Endothelial cell of umbilical vein (primary cell): Measurements from ENCODE around the gene RNF213. TPM values are rescaled to one million over a fixed set of nuclear protein-coding genes. Genes with fewer than 3 reads are reported as not detected.

ENCODE experiments used
- BruUV-seq: library from RNA; stranded (reverse); fragments of 400-500 nt; replicated peaks from 2 replicates; lab custom pipeline; 2021; lab: Mats Ljungman, UMichigan
- CTCF ChIA-PET: fragments of 300-600, 350-600 bp; sonication (Branson Sonifier 250); formaldehyde crosslinking; loops from one replicate; lab custom pipeline; 2021; ENCODE audit warnings: antibody characterized with exemption, inconsistent platforms; lab: Charles Lee
- POLR2A ChIA-PET: fragments of 300-600, 350-600 bp; sonication (Branson Sonifier 250); formaldehyde crosslinking; loops from one replicate; lab custom pipeline; 2021; ENCODE audit warnings: antibody characterized with exemption, inconsistent platforms; lab: Charles Lee
- DNase-seq: peaks from one replicate; pipeline ENCODE4 v3.0.0-alpha.2; 2011; ENCODE audit warnings: low read depth, low spot score
- FAIRE-seq: peaks from 2 replicates; lab custom pipeline; 2011; peaks lifted over from hg19 to GRCh38; lab: Jason Lieb, UNC
- H2AFZ ChIP-seq: 2 replicates; pipeline ENCODE4 v1.6.0; 2012; ENCODE audit warnings: low read depth, low read length, control low read depth, inconsistent platforms
- H3K27ac ChIP-seq: 2 replicates; pipeline ENCODE4 v1.5.1; 2011; ENCODE audit warnings: low read depth, mild to moderate bottlenecking, control low read depth, low read length, moderate library complexity; ENCODE audit not compliant: insufficient read depth
- H3K27me3 ChIP-seq, 2 experiments: 2 replicates each; pipeline versions ENCODE4 v1.6.0 to v1.6.1; 2011; ENCODE audit warnings: low read length in 2 of 2, mixed read lengths in 1 of 2; ENCODE audit not compliant: control insufficient read depth in 2 of 2, insufficient read depth in 2 of 2
- H3K36me3 ChIP-seq, 2 experiments: 2 replicates in 1 of 2; 3 replicates in 1 of 2; pipeline ENCODE4 v1.5.1; 2011; ENCODE audit warnings: low read length in 2 of 2, mild to moderate bottlenecking in 1 of 2, moderate library complexity in 1 of 2; ENCODE audit not compliant: control insufficient read depth in 2 of 2, insufficient read depth in 2 of 2; ENCODE audit errors: extremely low read depth in 1 of 2
- H3K4me1 ChIP-seq: 3 replicates; pipeline ENCODE4 v1.5.1; 2011; ENCODE audit warnings: mild to moderate bottlenecking, low read length; ENCODE audit not compliant: control insufficient read depth, insufficient read depth; ENCODE audit errors: extremely low read depth
- H3K4me2 ChIP-seq: 2 replicates; pipeline ENCODE4 v1.6.1; 2011; ENCODE audit warnings: low read length, control low read depth, mixed read lengths; ENCODE audit not compliant: insufficient read depth
- H3K4me3 ChIP-seq, 3 experiments: fragments of 200-600 bp in 1 of 3; sonication (generic), shearing (Covaris generic) in 1 of 3; replicated peaks in 1 of 3; 2 replicates each; pipeline ENCODE4 v1.5.1; 2011 to 2016; ENCODE audit warnings: control low read depth in 3 of 3, low read length in 3 of 3, mild to moderate bottlenecking in 2 of 3, inconsistent platforms in 1 of 3, low read depth in 1 of 3, moderate library complexity in 1 of 3; ENCODE audit not compliant: insufficient read depth in 1 of 3
- H3K79me2 ChIP-seq: 2 replicates; pipeline ENCODE4 v1.6.0; 2012; ENCODE audit warnings: low read length, inconsistent platforms; ENCODE audit not compliant: control insufficient read depth, insufficient read depth
- H3K9ac ChIP-seq: replicated peaks from 2 replicates; pipeline ENCODE3; 2011; ENCODE audit warnings: low read length, control low read depth; ENCODE audit not compliant: insufficient read depth; ENCODE audit errors: extremely low read depth
- H3K9me1 ChIP-seq: replicated peaks from 3 replicates; pipeline ENCODE4 v1.6.0; 2011; ENCODE audit warnings: mild to moderate bottlenecking, low read length; ENCODE audit not compliant: control insufficient read depth, insufficient read depth; ENCODE audit errors: extremely low read depth
- H3K9me3 ChIP-seq: replicated peaks from 2 replicates; pipeline ENCODE4 v1.5.1; 2012; ENCODE audit warnings: low read length, inconsistent platforms; ENCODE audit not compliant: control insufficient read depth, insufficient read depth
- H4K20me1 ChIP-seq: replicated peaks from 2 replicates; pipeline ENCODE3; 2011; ENCODE audit warnings: mild to moderate bottlenecking, low read length; ENCODE audit not compliant: control insufficient read depth, insufficient read depth; ENCODE audit errors: extremely low read depth
- EZH2 ChIP-seq: IDR thresholded peaks from 2 replicates; pipeline ENCODE4 v1.6.1; 2012; ENCODE audit warnings: borderline replicate concordance, low read depth, mild to moderate bottlenecking, moderate library complexity, low read length, inconsistent platforms; ENCODE audit not compliant: severe bottlenecking
- FOS ChIP-seq: IDR thresholded peaks from 2 replicates; pipeline ENCODE4 v1.6.1; 2011; ENCODE audit warnings: mild to moderate bottlenecking, low read length, moderate library complexity, borderline replicate concordance; ENCODE audit not compliant: insufficient read depth
- GATA2 ChIP-seq: IDR thresholded peaks from 2 replicates; pipeline ENCODE4 v1.7.0; 2011; ENCODE audit warnings: low read depth, mild to moderate bottlenecking, moderate library complexity, mixed read lengths, low read length; ENCODE audit not compliant: insufficient read length, insufficient read depth
- JUN ChIP-seq: IDR thresholded peaks from 2 replicates; pipeline ENCODE4 v1.6.1; 2011; ENCODE audit warnings: borderline replicate concordance, low read depth; ENCODE audit not compliant: insufficient read length, insufficient read depth
- MAX ChIP-seq: IDR thresholded peaks from 2 replicates; pipeline ENCODE4 v1.6.1; 2011; ENCODE audit not compliant: insufficient read depth, insufficient read length
- MYC ChIP-seq: IDR thresholded peaks from one replicate; pipeline ENCODE4 v1.6.1; 2011; ENCODE audit warnings: mild to moderate bottlenecking, low read depth, low read length
- POLR2A ChIP-seq: IDR thresholded peaks from 2 replicates; pipeline ENCODE4 v1.6.1; 2012; ENCODE audit warnings: low read depth, mild to moderate bottlenecking, control low read depth, low read length
- POLR2AphosphoS5 ChIP-seq: IDR thresholded peaks from 2 replicates; pipeline ENCODE4 v1.6.1; 2012; ENCODE audit warnings: low read depth, mild to moderate bottlenecking, control low read depth, low read length, moderate library complexity; ENCODE audit not compliant: insufficient read depth
- dilution Hi-C: fragments of 300-500 bp; cut with MboI; formaldehyde crosslinking; loops from one replicate; pipeline ENCODE4 v1.15.0; 2019; ENCODE audit warnings: low sequenced_read_pairs; ENCODE audit not compliant: extremely low pct_ligation_motif_present
- intact Hi-C: fragments of 100-400 bp; cut with micrococcal nuclease; formaldehyde crosslinking; loops from one replicate; pipeline ENCODE4 v1.10.0; 2022
- polyA plus RNA-seq, 4 experiments: library from polyadenylated mRNA; depleted of rRNA in 3 of 4; stranded (reverse) in 3 of 4; unstranded in 1 of 4; fragments of >200 nt; gene quantifications; 2 replicates each; pipeline versions ENCODE4 v1.2.1 to v1.2.3, GENCODE V29; 2011 to 2012; ENCODE audit warnings: missing spikeins in 1 of 4
- total RNA-seq: library from RNA; stranded (reverse); gene quantifications from 2 replicates; pipeline ENCODE4 v1.2.3, GENCODE V29; 2021
- TF ChIP-seq, protein P1 (sequence below), 2 donors: IDR thresholded peaks; 1 replicate in 1 of 2; 2 replicates in 1 of 2; pipeline ENCODE4 v1.5.1; 2011; ENCODE audit warnings: low read length in 2 of 2, mild to moderate bottlenecking in 2 of 2, moderate library complexity in 2 of 2, control low read depth in 1 of 2, inconsistent platforms in 1 of 2, low read depth in 1 of 2; ENCODE audit not compliant: insufficient read depth in 1 of 2; ENCODE audit errors: extremely low read depth in 1 of 2

Gene RNF213
- total and polyA plus RNA-seq, 2 donors (not counting 3 experiments of a cell fraction or from before 2014, with no cell fraction given), result 36.5 to 116 TPM

GRCh38 chr17:80227156-80227555 is 33.5 kb upstream of the RNF213 start:
- CTCF ChIA-PET, result interaction anchor here (0.9 to 1.0 kb wide), 2 partner anchors 10 to 31 kb away, joined by 3 to 4 read pairs; no protein-coding TSS in a partner anchor
- H3K27me3 ChIP-seq, result no peaks in the 10 kb centered on the region
- FAIRE-seq (no peak), DNase-seq (no peak)
- H4K20me1 ChIP-seq, result no peaks in the 10 kb centered on the region
- H3K36me3 ChIP-seq, result peaks cover 0 to 6% of the 10 kb centered on the region in 2 experiments
- POLR2A ChIA-PET, result no interaction called here
- TF ChIP-seq FOS, result no peak
- TF ChIP-seq MAX, result no peak
- TF ChIP-seq POLR2A, result no peak
- TF ChIP-seq JUN, result no peak
- no peak for TF ChIP-seq MYC
- TF ChIP-seq, protein P1, sequence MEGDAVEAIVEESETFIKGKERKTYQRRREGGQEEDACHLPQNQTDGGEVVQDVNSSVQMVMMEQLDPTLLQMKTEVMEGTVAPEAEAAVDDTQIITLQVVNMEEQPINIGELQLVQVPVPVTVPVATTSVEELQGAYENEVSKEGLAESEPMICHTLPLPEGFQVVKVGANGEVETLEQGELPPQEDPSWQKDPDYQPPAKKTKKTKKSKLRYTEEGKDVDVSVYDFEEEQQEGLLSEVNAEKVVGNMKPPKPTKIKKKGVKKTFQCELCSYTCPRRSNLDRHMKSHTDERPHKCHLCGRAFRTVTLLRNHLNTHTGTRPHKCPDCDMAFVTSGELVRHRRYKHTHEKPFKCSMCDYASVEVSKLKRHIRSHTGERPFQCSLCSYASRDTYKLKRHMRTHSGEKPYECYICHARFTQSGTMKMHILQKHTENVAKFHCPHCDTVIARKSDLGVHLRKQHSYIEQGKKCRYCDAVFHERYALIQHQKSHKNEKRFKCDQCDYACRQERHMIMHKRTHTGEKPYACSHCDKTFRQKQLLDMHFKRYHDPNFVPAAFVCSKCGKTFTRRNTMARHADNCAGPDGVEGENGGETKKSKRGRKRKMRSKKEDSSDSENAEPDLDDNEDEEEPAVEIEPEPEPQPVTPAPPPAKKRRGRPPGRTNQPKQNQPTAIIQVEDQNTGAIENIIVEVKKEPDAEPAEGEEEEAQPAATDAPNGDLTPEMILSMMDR (IDR thresholded peaks at IDR 0.05; ENCODE audit: extremely low read depth in 1 of 2, insufficient read depth in 1 of 2, low read depth in 1 of 2, low read length in 2 of 2), result no peak
- TF ChIP-seq EZH2, result no peak
- TF ChIP-seq GATA2, result no peak
- no peak for TF ChIP-seq POLR2AphosphoS5
- H3K4me3 ChIP-seq, result no peak overlapping the region
- intact Hi-C loops (no loop called here), dilution Hi-C loops (no loop called here)
- H3K9ac ChIP-seq, result no peak overlapping the region
- no peaks in the 10 kb centered on the region for H3K79me2 ChIP-seq
- no peak overlapping the region for H2AFZ ChIP-seq
- no peak overlapping the region for H3K27ac ChIP-seq
- H3K4me2 ChIP-seq, result no peak overlapping the region
- no peaks in the 10 kb centered on the region for H3K4me1 ChIP-seq
- H3K9me3 ChIP-seq, result peaks cover under 1% of the 10 kb centered on the region
- BruUV-seq, result no TSS peak
- H3K9me1 ChIP-seq, result no peaks in the 10 kb centered on the region
